GM21515 (cell line): ENCODE measurements around the gene NAT10.

Experiments
- ATAC-seq: cut with Tn5 transposase; IDR thresholded peaks from one replicate; pipeline ENCODE4 v1.9.1; 2021; ENCODE audit not compliant: unreplicated experiment

NAT10 gene

DNA sequence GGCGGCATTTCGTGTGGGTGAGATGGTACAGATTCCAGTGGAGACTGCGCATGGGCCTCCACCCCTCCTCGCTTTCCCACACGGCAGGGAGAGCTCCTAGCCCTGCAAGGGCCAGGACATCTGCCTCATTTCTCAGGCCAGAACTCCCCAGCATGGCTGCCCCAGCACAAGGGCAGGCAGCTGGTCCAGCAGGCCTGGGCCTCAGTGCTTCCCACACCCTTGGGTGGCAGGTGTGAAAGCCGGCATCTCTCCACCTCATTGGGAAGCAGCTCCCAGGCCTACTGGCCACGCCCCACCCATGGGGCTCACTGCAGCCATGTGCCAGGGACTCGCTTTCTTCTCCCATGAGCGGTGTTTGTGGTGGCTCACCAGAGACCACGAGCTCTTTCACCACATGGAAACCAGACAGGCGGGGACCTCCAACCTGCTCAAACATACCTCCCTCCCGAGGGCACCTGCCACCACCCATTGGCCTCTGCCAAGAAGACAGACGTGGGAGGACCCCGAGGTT, 79.1 kb downstream of the NAT10 start:
- no peak for ATAC-seq

DNA sequence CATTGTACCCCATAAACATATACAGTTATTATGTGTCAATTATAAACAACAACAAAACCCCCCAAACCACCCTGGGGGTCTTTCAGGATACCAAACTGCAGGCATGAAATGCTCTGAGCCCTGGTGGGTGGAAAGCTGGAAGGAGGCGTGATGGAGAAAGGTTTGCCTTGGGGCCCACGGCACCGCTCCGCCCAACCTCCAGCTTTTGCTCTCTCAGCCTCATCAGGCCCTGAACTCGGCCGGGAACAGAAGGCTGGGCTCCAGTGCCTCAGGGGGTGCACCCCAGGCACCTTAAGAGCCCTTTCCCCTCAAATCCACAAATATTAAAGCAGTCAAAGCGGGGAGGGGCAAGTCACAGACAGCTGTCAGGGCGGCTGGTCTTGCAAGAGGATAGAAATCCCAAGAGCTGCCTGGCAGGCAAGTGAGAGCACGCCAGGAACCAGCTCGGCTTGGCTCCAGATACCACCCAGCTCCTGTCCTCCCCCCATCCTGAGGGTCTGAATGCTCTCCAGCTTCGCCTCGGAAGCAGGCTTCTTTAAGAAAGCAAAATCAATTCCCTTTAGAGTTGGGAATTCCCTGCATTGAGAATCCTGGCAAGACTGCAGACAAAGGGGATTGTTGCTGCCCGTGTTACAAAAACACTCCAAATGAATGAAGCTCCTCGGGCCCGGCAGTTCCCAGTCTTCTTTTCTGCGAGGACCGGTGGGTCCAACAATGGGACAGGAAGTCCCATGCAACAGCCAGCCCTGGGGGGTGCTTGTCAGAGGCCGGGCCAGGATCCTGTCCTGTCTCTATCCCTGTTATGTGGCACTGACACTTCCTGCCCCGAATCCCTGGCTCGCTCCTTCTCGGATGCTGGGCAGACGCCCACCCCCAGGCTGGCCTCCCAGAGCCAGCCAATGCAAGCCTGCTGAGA, 80.8 kb downstream of the NAT10 start:
- no peak for ATAC-seq

DNA sequence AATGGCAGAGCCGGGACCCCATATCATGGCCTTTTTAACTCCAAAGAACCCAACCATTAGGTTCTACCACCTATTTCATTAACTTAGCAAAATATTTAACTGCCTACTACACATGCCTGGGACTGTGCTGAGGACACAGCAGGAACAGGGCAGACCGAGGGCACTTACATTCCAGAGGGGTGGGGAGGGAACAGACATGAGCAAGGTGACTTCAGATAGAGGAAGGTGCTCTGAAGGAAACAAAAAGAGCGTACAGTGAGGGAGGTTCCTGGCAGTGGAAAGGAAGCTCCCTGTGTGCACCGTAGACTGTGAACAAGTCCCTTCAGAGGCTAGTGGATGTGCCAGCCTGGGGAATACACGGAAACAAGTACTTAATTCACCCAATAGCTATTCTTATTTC, 82.8 kb downstream of the NAT10 start:
- no peak for ATAC-seq

GRCh38 chr11:34189191-34189590, 83.8 kb downstream of the NAT10 start:
- ATAC-seq: no peak

- no peak for ATAC-seq
Measured at GRCh38 chr11:34190192-34191139, 85.0 kb downstream of the NAT10 start.

- ATAC-seq: no peak
Measured at GRCh38 chr11:34191578-34191977, 86.1 kb downstream of the NAT10 start.

- no peak for ATAC-seq
Measured at GRCh38 chr11:34192481-34193401, 87.3 kb downstream of the NAT10 start.

DNA sequence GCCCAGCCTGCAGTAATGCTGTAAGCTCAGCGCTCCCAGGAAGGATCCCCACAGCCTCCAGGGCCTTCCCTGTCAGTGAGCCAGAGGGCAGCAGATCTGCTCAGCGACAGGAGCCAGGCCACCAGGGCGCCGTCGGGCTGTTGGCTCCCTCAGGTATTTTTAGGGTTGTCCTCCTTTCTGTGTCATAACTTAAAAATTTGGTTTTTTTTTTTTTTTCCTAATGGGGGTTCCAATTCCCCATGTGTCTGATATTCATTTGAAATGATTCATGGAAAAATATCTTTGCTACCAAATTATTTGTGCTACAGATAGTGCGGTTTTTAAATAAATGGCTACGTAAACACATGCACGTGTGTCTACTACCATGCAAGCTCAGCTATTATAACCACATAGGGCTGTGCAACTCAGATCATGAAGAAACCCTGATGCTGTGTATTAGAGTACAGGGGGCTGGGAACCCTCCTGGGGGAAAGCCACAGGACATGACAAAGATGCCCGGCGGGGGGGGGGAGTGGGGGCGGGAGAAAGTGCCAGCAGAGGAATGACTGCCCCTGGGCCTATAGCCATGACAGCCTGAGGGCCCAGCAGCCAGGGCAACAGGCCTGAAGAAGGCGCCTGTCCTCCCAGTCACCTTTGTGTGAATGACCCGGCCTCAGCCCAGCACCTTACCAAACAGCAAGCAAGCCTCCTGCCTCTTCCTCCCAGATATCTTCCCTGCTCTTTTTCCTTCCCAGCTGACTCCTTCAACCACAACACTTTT, 89.3 kb downstream of the NAT10 start:
- no peak for ATAC-seq
